GM12878 (cell line): ENCODE results near the gene UAP1L1. TPM values are rescaled to one million over a fixed set of nuclear protein-coding genes. Genes with fewer than 3 reads are reported as not detected.

Experiments used
- CUX1 ChIP-seq: IDR thresholded peaks from 2 replicates; pipeline ENCODE4 v1.6.1; 2012; ENCODE audit warnings: improper control_type of control experiment, low read depth, low read length; ENCODE audit not compliant: insufficient replicate concordance
- E2F4 ChIP-seq: IDR thresholded peaks from 2 replicates; pipeline ENCODE4 v1.6.1; 2012; ENCODE audit warnings: low read depth, low read length, improper control_type of control experiment
- E2F8 ChIP-seq: fragments of 450-650 bp; IDR thresholded peaks from 2 replicates; pipeline ENCODE4 v1.6.1; 2018; ENCODE audit warnings: mild to moderate bottlenecking, low read depth, moderate library complexity; ENCODE audit not compliant: partially characterized antibody
- EZH2 ChIP-seq: IDR thresholded peaks from 2 replicates; pipeline ENCODE4 v1.6.1; 2012; ENCODE audit warnings: low read depth, mild to moderate bottlenecking, control low read depth, inconsistent platforms, low read length, borderline replicate concordance; ENCODE audit not compliant: control insufficient read depth
- GABPA ChIP-seq: IDR thresholded peaks from 2 replicates; pipeline ENCODE4 v1.6.1; 2014; ENCODE audit warnings: antibody characterized with exemption, low read depth, mild to moderate bottlenecking, inconsistent platforms
- IRF3 ChIP-seq: fragments of 450-650 bp; IDR thresholded peaks from 2 replicates; pipeline ENCODE4 v1.6.1; 2014; ENCODE audit warnings: mild to moderate bottlenecking
- MYC ChIP-seq: IDR thresholded peaks from 2 replicates; pipeline ENCODE4 v1.6.1; 2011; ENCODE audit warnings: mild to moderate bottlenecking, low read length, moderate library complexity, inconsistent platforms; ENCODE audit not compliant: insufficient read depth, insufficient replicate concordance, insufficient read length, severe bottlenecking
- NR2C1 ChIP-seq: fragments of 450-650 bp; IDR thresholded peaks from 2 replicates; pipeline ENCODE4 v1.6.1; 2017; ENCODE audit warnings: antibody characterized with exemption, mild to moderate bottlenecking, moderate library complexity
- SREBF2 ChIP-seq: IDR thresholded peaks from 2 replicates; pipeline ENCODE4 v1.6.1; 2012; ENCODE audit warnings: mild to moderate bottlenecking, low read length
- TCF12 ChIP-seq: IDR thresholded peaks from 2 replicates; pipeline ENCODE4 v1.6.1; 2011; ENCODE audit warnings: low read depth, mild to moderate bottlenecking, low read length
- ZNF217 ChIP-seq: fragments of 450-650 bp; IDR thresholded peaks from 2 replicates; pipeline ENCODE4 v1.6.1; 2017; ENCODE audit warnings: antibody characterized with exemption, mild to moderate bottlenecking
- polyA plus RNA-seq, 11 experiments: library from polyadenylated mRNA; depleted of rRNA in 4 of 11; unstranded in 6 of 11; stranded (reverse) in 5 of 11; fragments of >200 nt; fragmentation: Nextera tagmentation in 4 of 11; fragmentation: Illumina TruSeq in 1 of 11; extraction: Ambion mirVana in 4 of 11; extraction: Trizol in 1 of 11; gene quantifications; 1 replicate in 1 of 11; 2 replicates in 10 of 11; pipeline versions ENCODE4 v1.2.1 to v1.2.3, GENCODE V29; 2011 to 2016; ENCODE audit warnings: inconsistent platforms in 2 of 11, missing spikeins in 2 of 11, low read depth in 1 of 11
- total RNA-seq, 4 experiments: library from RNA; depleted of rRNA in 3 of 4; stranded (reverse); fragments of >200 nt in 3 of 4; fragmentation: Illumina TruSeq in 1 of 4; extraction: Trizol in 1 of 4; gene quantifications; 2 replicates each; pipeline versions ENCODE4 v1.2.1 to v1.2.3, GENCODE V29; 2013 to 2021

The UAP1L1 gene
- total and polyA plus RNA-seq, 10 of the 15 experiments (the other 5 are each of a cell fraction or from before 2014, with no cell fraction given): 0.29 to 15.7 (median 5.8) TPM

DNA sequence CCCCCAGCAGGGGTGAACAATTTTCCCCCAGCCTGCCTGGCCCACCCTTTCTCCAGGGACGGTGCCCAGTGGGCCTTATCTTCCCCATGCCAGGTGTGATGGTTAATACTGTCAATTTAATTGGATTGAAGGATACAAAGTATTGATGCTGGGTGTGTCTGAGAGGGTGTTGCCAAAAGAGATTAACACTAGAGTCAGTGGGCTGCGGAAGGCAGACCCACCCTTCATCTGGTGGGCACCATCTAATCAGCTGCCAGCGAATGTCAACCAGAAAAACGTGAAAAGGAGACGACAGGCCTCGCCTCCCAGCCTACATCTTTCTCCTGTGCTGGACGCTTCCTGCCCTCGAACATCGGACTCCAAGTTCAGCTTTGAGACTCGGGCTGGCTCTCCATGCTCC is 39.8 kb upstream of the UAP1L1 start (continued):
- no peak for TF ChIP-seq E2F8
- no peak for TF ChIP-seq MYC
- TF ChIP-seq EZH2: no peak
- no peak for TF ChIP-seq ZNF217
- TF ChIP-seq E2F4: no peak
- no peak for TF ChIP-seq GABPA
- TF ChIP-seq IRF3: no peak
- TF ChIP-seq NR2C1: no peak
- no peak for TF ChIP-seq TCF12
- no peak for TF ChIP-seq SREBF2
- TF ChIP-seq CUX1: no peak
